ENCODE measurements around the gene GFPT2. TPM values are rescaled to one million over a fixed set of nuclear protein-coding genes. Genes with fewer than 3 reads are reported as not detected.

Gene GFPT2
- total RNA-seq, 4 donors from 2014 or later, result 8.2 to 26.6 (median 11.1) TPM

DNA sequence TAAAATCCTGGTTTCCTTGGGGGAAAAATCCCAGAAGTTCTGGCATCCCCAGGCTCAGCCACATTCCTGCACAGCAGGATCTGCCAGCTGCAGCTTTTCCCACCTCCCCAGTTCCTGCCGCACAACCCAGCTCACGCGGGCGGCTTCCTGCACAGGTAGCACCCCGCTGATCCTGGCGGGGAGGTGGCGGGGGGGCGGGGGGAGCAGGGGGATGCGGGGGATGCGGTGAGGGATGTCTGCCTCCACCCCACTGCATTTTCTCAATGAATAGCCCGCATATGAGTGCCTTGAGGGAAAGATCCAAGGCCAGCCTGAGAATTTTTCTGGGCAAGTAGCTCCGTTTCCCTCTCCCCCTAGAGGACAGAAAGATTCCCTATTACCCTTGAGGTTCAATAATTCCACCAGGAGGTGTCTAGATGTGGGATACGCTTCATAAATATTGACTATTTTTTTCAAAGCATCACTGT is 21.1 kb downstream of the GFPT2 start:
- no peaks in the 10 kb centered on the region for H3K9me3 ChIP-seq
- no peak for DNase-seq
- no peaks in the 10 kb centered on the region for H3K36me3 ChIP-seq
- no peak overlapping the region for H3K4me3 ChIP-seq (replicated peaks in 1 of 3)
- H3K4me1 ChIP-seq, result no peaks in the 10 kb centered on the region
- H3K27me3 ChIP-seq, result no peaks in the 10 kb centered on the region
- H3K27ac ChIP-seq, result no peak overlapping the region
- 42 to 45% methylated on average over 11 of the region's 13 CpGs for WGBS, 2 donors
- TF ChIP-seq CTCF (IDR thresholded peaks at IDR 0.05) (no peak), POLR2A (IDR thresholded peaks at IDR 0.05) (no peak)
- intact Hi-C loops (cut with DNase I), result no loop called here

DNA sequence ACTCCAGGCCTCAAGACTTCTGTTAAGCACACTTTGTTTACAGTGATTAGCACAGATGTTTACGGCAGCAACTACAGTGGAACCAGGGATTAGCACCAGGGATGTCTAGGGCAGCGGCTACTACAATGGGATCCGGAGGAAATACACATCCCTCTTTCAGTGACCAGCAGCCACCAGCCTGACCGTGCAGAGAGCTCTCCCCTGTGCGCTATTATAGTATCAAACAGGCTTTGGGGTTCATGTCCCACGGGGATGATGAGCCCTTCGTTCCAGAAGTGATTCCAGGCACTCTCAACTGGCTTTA is 21.5 kb downstream of the GFPT2 start:
- Histone ChIP-seq H3K4me1 (no peaks in the 10 kb centered on the region), H3K27me3 (no peaks in the 10 kb centered on the region), H3K27ac (no peak overlapping the region), H3K9me3 (no peaks in the 10 kb centered on the region), H3K36me3 (no peaks in the 10 kb centered on the region), H3K4me3 (replicated peaks in 1 of 3) (no peak overlapping the region)
- TF ChIP-seq POLR2A (IDR thresholded peaks at IDR 0.05) (no peak), CTCF (IDR thresholded peaks at IDR 0.05) (no peak)
- 56 to 57% methylated on average over 7 of the region's 7 CpGs for WGBS, 2 donors
- intact Hi-C loops (cut with DNase I), result no loop called here
- DNase-seq, result no peak

- Histone ChIP-seq H3K9me3 (no peaks in the 10 kb centered on the region), H3K4me1 (no peaks in the 10 kb centered on the region), H3K36me3 (no peaks in the 10 kb centered on the region), H3K4me3 (replicated peaks in 1 of 3) (no peak overlapping the region), H3K27me3 (no peaks in the 10 kb centered on the region), H3K27ac (no peak overlapping the region)
- TF ChIP-seq CTCF (IDR thresholded peaks at IDR 0.05), result no peak
- no peak for TF ChIP-seq POLR2A (IDR thresholded peaks at IDR 0.05)
- WGBS, 2 donors, result 73 to 79% methylated on average over 15 to 16 of the region's 16 CpGs
- DNase-seq, result peak; percentile 12 to 26
- intact Hi-C loops (cut with DNase I), result no loop called here
Measured at GRCh38 chr5:180330810-180331646, 22.1 kb downstream of the GFPT2 start.

DNA sequence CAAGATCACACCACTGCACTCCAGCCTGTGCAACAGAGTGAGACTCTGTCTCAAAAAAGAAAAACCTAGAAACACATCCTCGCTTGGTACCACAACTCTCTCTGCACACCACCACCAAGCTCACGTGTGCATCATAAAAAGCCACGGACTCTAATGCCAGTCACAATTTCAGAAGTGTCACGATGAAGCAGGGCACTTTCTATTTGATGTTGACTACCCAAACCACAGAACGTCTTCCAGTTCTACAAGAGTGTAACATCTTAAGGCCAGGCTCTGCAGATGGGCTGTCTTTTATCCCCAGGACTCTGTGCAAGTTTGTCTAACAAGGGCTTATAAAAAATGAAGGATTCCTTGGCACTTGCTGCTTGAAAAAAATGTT is 22.9 kb downstream of the GFPT2 start:
- Histone ChIP-seq H3K36me3 (no peaks in the 10 kb centered on the region), H3K9me3 (no peaks in the 10 kb centered on the region), H3K27ac (no peak overlapping the region), H3K4me3 (replicated peaks in 1 of 3) (no peak overlapping the region), H3K27me3 (no peaks in the 10 kb centered on the region), H3K4me1 (no peaks in the 10 kb centered on the region)
- WGBS, 2 donors, result 86 to 89% methylated on average over 5 of the region's 5 CpGs
- TF ChIP-seq CTCF (IDR thresholded peaks at IDR 0.05), result no peak
- TF ChIP-seq POLR2A (IDR thresholded peaks at IDR 0.05), result no peak
- intact Hi-C loops (cut with DNase I), result no loop called here
- no peak for DNase-seq

- H3K36me3 ChIP-seq, result no peaks in the 10 kb centered on the region
- no peaks in the 10 kb centered on the region for H3K9me3 ChIP-seq
- WGBS, 2 donors, result 88 to 92% methylated on average over 5 to 8 of the region's 8 CpGs
- H3K4me3 ChIP-seq (replicated peaks in 1 of 3), result no peak overlapping the region
- H3K27me3 ChIP-seq, result no peaks in the 10 kb centered on the region
- H3K27ac ChIP-seq, result no peak overlapping the region
- intact Hi-C loops (cut with DNase I), result loop anchor here (10.0 kb wide), 1 partner anchor 215 kb away; no protein-coding TSS in a partner anchor
- H3K4me1 ChIP-seq, result no peaks in the 10 kb centered on the region
- DNase-seq, result no peak
- TF ChIP-seq CTCF (IDR thresholded peaks at IDR 0.05) (no peak), POLR2A (IDR thresholded peaks at IDR 0.05) (no peak)
Measured at GRCh38 chr5:180329606-180330269, 23.4 kb downstream of the GFPT2 start.
